NCI-H748 treated with DMSO at 0.1 percent for 48 hours (cell line): ENCODE data around the gene UTS2B.

Experiments
- DNase-seq: peaks from one replicate; lab custom pipeline; 2025; lab: John Stamatoyannopoulos, UW

UTS2B gene

DNA sequence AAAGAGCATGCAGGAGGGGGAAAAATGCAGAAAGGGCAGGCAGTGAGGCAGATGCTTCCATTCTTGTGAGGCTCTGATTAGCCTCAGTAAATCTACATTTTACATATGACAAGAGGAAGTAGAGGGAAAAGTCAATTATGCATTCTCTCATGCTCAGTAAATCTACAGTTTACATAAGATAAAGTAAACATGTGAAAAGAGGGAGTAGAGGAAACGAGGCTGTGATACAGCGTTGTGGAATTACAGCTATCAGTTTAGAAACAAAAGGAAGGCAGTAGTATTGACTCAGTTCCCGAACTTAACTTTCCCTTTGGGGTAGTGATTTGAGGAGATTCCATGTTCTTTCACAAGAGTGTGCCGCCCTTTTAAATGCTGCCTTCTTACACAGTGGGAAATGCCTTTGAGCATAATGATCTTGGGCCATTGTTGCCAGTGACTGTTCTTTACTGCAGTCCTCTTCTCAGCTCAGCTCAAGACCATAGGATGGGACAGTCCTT, 92.0 kb downstream of the UTS2B start:
- no peak for DNase-seq

DNA sequence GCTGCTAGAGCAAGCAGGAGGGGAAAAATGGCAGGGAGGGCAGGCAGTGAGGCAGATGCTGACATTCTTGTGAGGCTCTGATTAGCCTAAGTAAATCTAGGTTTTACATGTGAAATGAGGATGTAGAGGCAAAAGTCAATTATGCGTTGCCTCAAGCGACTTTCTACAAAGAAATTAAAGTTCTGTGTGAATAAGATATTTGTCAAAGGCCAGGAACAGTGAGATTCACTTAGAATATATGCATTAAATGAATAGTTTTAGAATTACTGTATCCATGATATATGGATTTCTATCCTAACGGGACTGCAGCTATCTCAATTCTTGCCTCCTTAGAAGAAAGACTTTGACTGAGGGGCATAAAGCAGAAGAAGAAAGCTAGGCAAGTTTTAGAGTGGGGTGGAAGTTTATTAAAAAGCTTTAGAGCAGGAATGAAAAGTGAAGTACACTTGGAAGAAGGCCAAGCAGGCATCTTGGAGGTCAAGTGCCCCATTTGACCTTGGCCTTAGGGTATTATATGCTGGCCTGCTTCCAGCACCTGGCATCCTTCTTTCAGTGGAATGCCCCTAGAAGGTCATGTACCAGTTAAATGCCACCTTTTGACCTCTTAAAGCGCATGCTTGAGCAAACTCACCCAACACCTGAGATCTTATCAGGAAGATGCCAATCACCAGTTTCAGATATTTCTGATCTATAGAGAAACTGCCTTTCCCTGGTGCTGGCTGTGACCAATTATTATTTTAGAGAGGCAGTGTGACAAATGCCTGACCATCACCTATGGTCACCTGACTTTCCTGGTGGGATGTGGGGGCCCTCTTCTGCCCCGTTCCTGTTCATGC, 93.1 kb downstream of the UTS2B start:
- no peak for DNase-seq

DNA sequence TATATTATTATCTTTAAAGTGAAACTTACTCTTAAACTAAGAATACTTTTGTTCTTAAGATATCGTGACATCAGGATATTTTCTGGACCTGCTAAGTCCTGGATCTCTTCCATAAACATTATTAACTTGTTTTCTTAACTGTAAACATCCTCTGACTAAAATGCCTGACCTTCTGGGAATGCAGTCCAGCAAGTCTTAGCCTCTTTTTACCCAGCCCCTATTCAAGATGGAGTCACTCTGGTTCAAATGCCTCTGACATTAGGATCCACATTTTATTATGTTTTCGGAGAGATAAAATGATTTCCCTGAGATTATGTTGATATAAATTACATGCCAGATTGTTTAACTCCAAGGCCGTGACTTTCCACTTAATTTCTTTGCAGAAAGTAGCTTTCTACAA, 93.7 kb downstream of the UTS2B start:
- DNase-seq, result no peak

- no peak for DNase-seq
Measured at GRCh38 chr3:191235331-191236314, 94.7 kb downstream of the UTS2B start.

- no peak for DNase-seq
Measured at GRCh38 chr3:191234216-191234615, 96.1 kb downstream of the UTS2B start.

GRCh38 chr3:191227541-191227940, 102.8 kb downstream of the UTS2B start:
- no peak for DNase-seq

DNA sequence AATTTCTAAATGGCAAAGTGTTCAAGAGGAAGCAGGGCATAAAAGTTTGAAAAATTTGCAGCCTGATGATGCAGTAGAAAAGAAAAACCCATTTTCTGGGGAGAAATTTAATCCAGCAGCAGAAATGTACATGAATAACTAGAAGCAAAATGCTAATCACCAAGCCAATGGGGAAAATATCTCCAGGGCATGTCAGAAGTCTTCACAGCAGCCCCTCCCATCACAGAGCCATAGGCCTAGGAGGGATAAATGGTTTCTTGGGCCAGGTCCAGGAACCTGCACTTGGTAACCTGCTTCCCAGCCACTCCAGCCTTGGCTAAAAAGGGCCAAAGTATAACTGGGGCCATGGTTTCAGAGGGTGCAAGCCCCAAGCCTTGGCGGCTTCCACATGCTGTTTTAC, 108.7 kb downstream of the UTS2B start:
- no peak for DNase-seq

DNA sequence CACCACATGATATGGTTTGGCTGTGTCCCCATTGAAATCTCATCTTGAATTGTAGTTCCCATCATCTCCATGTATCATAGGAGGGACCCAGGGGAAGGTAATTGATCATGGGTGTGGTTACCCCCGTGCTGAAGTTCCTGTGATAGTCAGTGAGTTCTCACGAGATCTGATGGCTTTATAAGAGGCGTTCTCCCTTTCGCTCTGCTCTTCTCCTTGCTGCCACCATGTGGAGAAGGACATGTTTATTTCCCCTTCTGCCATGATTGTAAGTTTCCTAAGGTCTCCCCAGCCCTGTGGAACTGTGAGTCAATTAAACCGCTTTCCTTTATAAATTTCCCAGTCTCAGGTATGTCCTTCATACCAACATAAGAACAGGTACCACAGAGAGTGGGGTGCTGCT, 109.4 kb downstream of the UTS2B start:
- DNase-seq, result no peak

DNA sequence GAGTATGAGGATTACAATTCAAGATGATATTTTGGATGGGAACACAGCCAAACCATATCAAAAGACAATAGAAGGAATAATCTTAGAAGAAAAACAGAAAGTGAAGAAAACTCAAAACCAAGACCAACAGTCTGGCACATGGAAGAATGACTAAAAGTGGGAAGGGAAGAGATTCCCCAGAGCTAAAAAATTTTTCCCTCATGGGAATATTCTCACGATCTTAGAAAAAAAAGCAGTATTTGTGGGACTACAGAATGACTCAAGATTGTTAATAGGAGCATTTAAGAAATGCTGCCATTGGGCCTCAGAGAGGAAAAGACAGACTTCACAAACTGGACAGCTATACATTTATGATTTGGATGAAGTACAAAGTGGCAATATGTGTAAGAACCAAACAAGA, 113.0 kb downstream of the UTS2B start:
- DNase-seq, result no peak
